ENCODE data around the gene MRPS22.

GRCh38 chr3:139364549-139364948 lies 20.7 kb downstream of the MRPS22 start:
- no peak for TF ChIP-seq CTCF (IDR thresholded peaks at IDR 0.05)
- no peak for TF ChIP-seq POLR2A (IDR thresholded peaks at IDR 0.05)
